ENCODE results near the gene IL20. TPM values are rescaled to one million over a fixed set of nuclear protein-coding genes. Genes with fewer than 3 reads are reported as not detected.

Gene IL20
- total RNA-seq, 1 donor from 2014 or later, result not detected

DNA sequence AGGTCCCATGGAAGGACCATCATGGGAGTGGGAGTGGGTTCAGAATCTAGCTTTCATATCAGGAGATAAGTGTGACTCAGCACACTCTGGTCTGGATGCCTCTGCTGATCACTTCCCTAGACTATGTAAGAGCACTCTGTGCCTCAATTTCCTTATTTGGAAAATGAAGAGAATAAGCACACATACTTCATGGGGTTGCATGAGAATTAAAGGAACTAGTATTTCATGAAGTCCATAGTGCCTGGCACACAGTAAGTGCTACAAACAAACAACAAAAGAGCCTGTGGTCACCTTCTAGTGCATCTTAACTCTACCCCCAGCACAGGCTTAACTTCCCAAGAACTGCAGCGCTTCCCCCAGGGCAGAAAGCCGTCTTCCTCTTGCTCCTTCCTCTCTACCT is 9.6 kb upstream of the IL20 start:
- no peak overlapping the region for H3K4me3 Mint-ChIP-seq (ENCODE audit: unreplicated experiment)
- H3K4me1 Mint-ChIP-seq (ENCODE audit: low read depth), result no peaks in the 10 kb centered on the region
- peaks cover 20% of the 10 kb centered on the region for H3K27me3 Mint-ChIP-seq (ENCODE audit: low read depth)
- H3K27ac Mint-ChIP-seq (ENCODE audit: unreplicated experiment), result no peak overlapping the region
- H3K36me3 Mint-ChIP-seq (ENCODE audit: low read depth), result peaks cover 8% of the 10 kb centered on the region
- DNase-seq (ENCODE audit: low spot score), result no peak
- TF ChIP-seq, protein P1, sequence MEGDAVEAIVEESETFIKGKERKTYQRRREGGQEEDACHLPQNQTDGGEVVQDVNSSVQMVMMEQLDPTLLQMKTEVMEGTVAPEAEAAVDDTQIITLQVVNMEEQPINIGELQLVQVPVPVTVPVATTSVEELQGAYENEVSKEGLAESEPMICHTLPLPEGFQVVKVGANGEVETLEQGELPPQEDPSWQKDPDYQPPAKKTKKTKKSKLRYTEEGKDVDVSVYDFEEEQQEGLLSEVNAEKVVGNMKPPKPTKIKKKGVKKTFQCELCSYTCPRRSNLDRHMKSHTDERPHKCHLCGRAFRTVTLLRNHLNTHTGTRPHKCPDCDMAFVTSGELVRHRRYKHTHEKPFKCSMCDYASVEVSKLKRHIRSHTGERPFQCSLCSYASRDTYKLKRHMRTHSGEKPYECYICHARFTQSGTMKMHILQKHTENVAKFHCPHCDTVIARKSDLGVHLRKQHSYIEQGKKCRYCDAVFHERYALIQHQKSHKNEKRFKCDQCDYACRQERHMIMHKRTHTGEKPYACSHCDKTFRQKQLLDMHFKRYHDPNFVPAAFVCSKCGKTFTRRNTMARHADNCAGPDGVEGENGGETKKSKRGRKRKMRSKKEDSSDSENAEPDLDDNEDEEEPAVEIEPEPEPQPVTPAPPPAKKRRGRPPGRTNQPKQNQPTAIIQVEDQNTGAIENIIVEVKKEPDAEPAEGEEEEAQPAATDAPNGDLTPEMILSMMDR (IDR thresholded peaks at IDR 0.05), result no peak
- H3K9me3 Mint-ChIP-seq (ENCODE audit: low read depth), result peaks cover 29% of the 10 kb centered on the region

DNA sequence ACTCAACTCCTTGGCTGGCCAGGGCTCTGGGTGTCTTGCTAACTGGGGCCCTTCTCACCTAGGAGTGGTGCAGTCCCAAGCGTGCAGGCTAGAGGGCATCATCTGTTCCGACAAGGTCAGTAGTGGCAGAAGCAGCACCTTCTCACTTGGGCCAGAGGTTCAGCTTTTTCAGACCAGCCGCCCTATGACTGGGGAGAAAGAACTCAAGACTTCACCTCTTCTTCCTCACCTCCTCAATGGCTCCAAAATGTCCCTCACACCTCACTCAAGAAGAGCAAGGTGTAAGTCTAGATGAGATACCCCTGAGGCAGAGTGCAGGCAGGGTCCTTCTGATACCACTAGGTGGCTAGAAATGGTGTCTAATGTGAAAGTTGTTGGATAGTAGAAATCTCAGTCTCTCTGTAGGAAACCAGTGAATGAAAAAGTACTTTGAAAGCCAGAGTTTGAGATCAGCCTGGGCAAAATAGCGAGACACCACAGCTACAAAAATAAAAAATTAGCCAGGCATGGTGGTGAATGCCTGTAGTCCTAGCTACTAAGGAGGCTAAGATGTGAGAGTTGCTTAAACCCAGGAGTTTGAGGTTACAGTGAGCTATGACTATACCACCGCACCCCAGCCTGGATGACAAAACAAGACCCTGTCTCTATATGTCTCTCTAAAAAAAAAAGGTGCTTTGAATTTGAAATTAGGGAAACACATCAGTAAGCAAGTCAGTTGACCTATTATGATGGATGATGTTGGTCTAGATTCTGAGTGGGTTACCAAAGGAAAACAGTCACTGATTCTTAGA is 8.6 kb upstream of the IL20 start:
- Mint-ChIP-seq H3K4me3 (ENCODE audit: unreplicated experiment) (no peak overlapping the region), H3K4me1 (ENCODE audit: low read depth) (no peaks in the 10 kb centered on the region), H3K9me3 (ENCODE audit: low read depth) (peaks cover 20% of the 10 kb centered on the region), H3K27ac (ENCODE audit: unreplicated experiment) (no peak overlapping the region), H3K27me3 (ENCODE audit: low read depth) (peaks cover 25% of the 10 kb centered on the region), H3K36me3 (ENCODE audit: low read depth) (peaks cover 8% of the 10 kb centered on the region)
- TF ChIP-seq, protein P1 (IDR thresholded peaks at IDR 0.05), result peak; percentile 35
- DNase-seq (ENCODE audit: low spot score), result no peak

DNA sequence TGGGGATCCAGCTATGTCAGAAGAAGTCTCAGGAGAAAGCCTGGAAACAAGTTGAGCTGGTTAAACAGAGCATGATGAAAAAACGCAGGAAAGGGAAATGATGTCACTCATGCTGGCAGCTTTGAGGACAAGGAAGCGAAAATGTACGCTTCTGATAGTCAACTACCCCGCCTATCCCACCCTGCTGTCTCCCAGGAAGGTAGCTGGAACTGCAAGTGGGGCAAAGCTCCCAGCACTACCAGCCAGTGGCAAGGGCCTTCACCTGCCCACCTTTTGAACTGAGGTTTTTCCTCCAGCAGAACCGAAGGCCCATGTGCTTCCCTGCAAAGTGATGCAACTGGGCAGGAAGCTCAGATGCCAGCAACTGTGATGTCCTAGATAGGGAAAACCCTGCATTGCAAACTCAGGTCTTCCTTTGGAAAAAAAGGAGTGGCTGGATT is 6.3 kb upstream of the IL20 start:
- TF ChIP-seq, protein P1 (IDR thresholded peaks at IDR 0.05), result no peak
- no peaks in the 10 kb centered on the region for H3K36me3 Mint-ChIP-seq (ENCODE audit: low read depth)
- H3K4me1 Mint-ChIP-seq (ENCODE audit: low read depth), result no peaks in the 10 kb centered on the region
- H3K4me3 Mint-ChIP-seq (ENCODE audit: unreplicated experiment), result no peak overlapping the region
- peaks cover 3% of the 10 kb centered on the region for H3K9me3 Mint-ChIP-seq (ENCODE audit: low read depth)
- DNase-seq (ENCODE audit: low spot score), result no peak
- H3K27ac Mint-ChIP-seq (ENCODE audit: unreplicated experiment), result no peak overlapping the region
- peaks cover 38% of the 10 kb centered on the region for H3K27me3 Mint-ChIP-seq (ENCODE audit: low read depth)

DNA sequence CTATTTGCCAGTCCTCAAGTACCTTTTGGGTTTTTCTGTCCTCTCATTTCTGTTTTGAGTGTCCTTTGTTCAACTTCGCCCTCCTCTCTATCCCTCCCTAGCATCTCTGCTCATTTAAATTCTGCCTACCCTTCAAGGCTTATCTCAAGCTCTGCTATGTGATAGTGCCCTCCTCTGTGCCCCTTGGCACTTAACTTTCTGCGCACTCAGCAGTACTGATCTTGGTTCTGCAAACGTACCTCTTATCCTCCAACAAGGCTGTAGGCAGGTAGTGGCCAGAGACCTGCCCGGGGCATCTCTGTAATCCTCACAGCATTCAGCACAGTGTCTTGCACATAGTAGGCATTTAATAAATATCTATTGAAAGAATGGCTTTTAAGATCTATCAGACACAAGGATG is 5.3 kb upstream of the IL20 start:
- H3K4me3 Mint-ChIP-seq (ENCODE audit: unreplicated experiment), result no peak overlapping the region
- H3K9me3 Mint-ChIP-seq (ENCODE audit: low read depth), result no peaks in the 10 kb centered on the region
- no peaks in the 10 kb centered on the region for H3K36me3 Mint-ChIP-seq (ENCODE audit: low read depth)
- DNase-seq (ENCODE audit: low spot score), result no peak
- peaks cover 38% of the 10 kb centered on the region for H3K27me3 Mint-ChIP-seq (ENCODE audit: low read depth)
- H3K4me1 Mint-ChIP-seq (ENCODE audit: low read depth), result no peaks in the 10 kb centered on the region
- TF ChIP-seq, protein P1 (IDR thresholded peaks at IDR 0.05), result no peak
- H3K27ac Mint-ChIP-seq (ENCODE audit: unreplicated experiment), result no peak overlapping the region

DNA sequence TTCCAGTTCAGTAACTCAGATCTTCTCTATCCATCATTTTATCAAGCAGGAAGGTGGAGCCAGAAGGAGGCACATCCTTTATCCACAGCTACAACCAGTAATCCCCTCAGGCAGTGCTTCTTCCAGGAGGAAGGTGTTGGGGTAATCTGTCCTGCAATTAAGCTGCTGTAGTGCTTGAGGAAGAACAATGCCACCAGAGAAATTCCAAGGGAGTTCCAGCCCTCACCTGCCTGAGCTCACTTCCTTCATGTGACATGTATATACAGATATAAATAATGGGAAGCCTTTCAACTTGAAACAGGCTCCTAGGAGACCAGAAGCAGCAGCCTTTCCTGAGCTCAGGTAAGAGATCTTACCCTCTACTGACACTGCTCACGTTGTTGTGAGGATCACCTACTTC is 2.2 kb upstream of the IL20 start:
- H3K4me3 Mint-ChIP-seq (ENCODE audit: unreplicated experiment), result no peak overlapping the region
- DNase-seq (ENCODE audit: low spot score), result no peak
- H3K27me3 Mint-ChIP-seq (ENCODE audit: low read depth), result peaks cover 40% of the 10 kb centered on the region
- H3K27ac Mint-ChIP-seq (ENCODE audit: unreplicated experiment), result no peak overlapping the region
- TF ChIP-seq, protein P1 (IDR thresholded peaks at IDR 0.05), result no peak
- no peaks in the 10 kb centered on the region for H3K9me3 Mint-ChIP-seq (ENCODE audit: low read depth)
- H3K4me1 Mint-ChIP-seq (ENCODE audit: low read depth), result peaks cover 7% of the 10 kb centered on the region
- no peaks in the 10 kb centered on the region for H3K36me3 Mint-ChIP-seq (ENCODE audit: low read depth)
